Osteoblast (primary cell): ENCODE data around the gene KASH5. TPM values are rescaled to one million over a fixed set of nuclear protein-coding genes. Genes with fewer than 3 reads are reported as not detected.

Experiments
- DNase-seq: peaks from one replicate; pipeline ENCODE4 v3.0.0; 2011; ENCODE audit warnings: low spot score, mixed read lengths; ENCODE audit not compliant: insufficient read length; ENCODE audit errors: missing footprints
- H2AFZ ChIP-seq: 2 replicates; pipeline ENCODE4 v1.6.0; 2011; ENCODE audit warnings: mild to moderate bottlenecking, low read length
- H3K27ac ChIP-seq: 2 replicates; pipeline ENCODE4 v1.5.1; 2011; ENCODE audit warnings: mild to moderate bottlenecking, low read depth, low read length, moderate library complexity
- H3K27me3 ChIP-seq: 2 replicates; pipeline ENCODE4 v1.6.0; 2012; ENCODE audit warnings: mild to moderate bottlenecking, control low read depth, inconsistent platforms, low read length, moderate library complexity; ENCODE audit not compliant: insufficient read depth
- H3K36me3 ChIP-seq: 2 replicates; pipeline ENCODE4 v1.5.1; 2011; ENCODE audit warnings: mild to moderate bottlenecking, low read length, control low read depth, moderate library complexity; ENCODE audit not compliant: insufficient read depth
- H3K4me1 ChIP-seq: 2 replicates; pipeline ENCODE4 v1.5.1; 2011; ENCODE audit warnings: mild to moderate bottlenecking, low read length, control low read depth, moderate library complexity; ENCODE audit not compliant: insufficient read depth
- H3K4me2 ChIP-seq: 2 replicates; pipeline ENCODE4 v1.6.0; 2011; ENCODE audit warnings: mild to moderate bottlenecking, low read length; ENCODE audit not compliant: insufficient read depth
- H3K4me3 ChIP-seq: fragments of 200-600 bp; sonication (generic); 3 replicates; pipeline ENCODE4 v1.5.1; 2012; ENCODE audit warnings: mild to moderate bottlenecking, low read length, inconsistent platforms; ENCODE audit not compliant: insufficient read depth
- H3K79me2 ChIP-seq: 2 replicates; pipeline ENCODE4 v1.6.0; 2012; ENCODE audit warnings: mild to moderate bottlenecking, low read length, control low read depth, inconsistent platforms; ENCODE audit not compliant: insufficient read depth
- H3K9me3 ChIP-seq: 2 replicates; pipeline ENCODE4 v1.5.1; 2011; ENCODE audit warnings: low read depth, low read length, control low read depth
- H4K20me1 ChIP-seq: 2 replicates; pipeline ENCODE4 v1.6.0; 2012; ENCODE audit warnings: mild to moderate bottlenecking, low read length, control low read depth; ENCODE audit not compliant: insufficient read depth
- total RNA-seq: library from RNA; depleted of rRNA; stranded (reverse); fragments of >200 nt; gene quantifications from 2 replicates; pipeline ENCODE4 v1.2.3, GENCODE V29; 2012
- TF ChIP-seq, protein P1 (sequence below): IDR thresholded peaks from 2 replicates; pipeline ENCODE4 v1.5.1; 2011; ENCODE audit warnings: mild to moderate bottlenecking, low read depth, low read length, moderate library complexity; ENCODE audit errors: extremely low read depth

Gene KASH5
- total RNA-seq, 1 donor, result not detected

- Histone ChIP-seq H3K27me3 (peaks cover 29% of the 10 kb centered on the region), H3K9me3 (no peaks in the 10 kb centered on the region), H3K36me3 (no peaks in the 10 kb centered on the region), H2AFZ (peak overlapping the region; percentile 66), H4K20me1 (no peaks in the 10 kb centered on the region), H3K4me3 (no peak overlapping the region), H3K4me1 (peaks cover 12% of the 10 kb centered on the region), H3K79me2 (no peaks in the 10 kb centered on the region), H3K4me2 (peak overlapping the region; percentile 27), H3K27ac (peak overlapping the region; percentile 27)
- TF ChIP-seq, protein P1, sequence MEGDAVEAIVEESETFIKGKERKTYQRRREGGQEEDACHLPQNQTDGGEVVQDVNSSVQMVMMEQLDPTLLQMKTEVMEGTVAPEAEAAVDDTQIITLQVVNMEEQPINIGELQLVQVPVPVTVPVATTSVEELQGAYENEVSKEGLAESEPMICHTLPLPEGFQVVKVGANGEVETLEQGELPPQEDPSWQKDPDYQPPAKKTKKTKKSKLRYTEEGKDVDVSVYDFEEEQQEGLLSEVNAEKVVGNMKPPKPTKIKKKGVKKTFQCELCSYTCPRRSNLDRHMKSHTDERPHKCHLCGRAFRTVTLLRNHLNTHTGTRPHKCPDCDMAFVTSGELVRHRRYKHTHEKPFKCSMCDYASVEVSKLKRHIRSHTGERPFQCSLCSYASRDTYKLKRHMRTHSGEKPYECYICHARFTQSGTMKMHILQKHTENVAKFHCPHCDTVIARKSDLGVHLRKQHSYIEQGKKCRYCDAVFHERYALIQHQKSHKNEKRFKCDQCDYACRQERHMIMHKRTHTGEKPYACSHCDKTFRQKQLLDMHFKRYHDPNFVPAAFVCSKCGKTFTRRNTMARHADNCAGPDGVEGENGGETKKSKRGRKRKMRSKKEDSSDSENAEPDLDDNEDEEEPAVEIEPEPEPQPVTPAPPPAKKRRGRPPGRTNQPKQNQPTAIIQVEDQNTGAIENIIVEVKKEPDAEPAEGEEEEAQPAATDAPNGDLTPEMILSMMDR, result no peak
- peak; percentile 97 for DNase-seq
Measured at GRCh38 chr19:49415102-49415809, 27.2 kb downstream of the KASH5 start.

GRCh38 chr19:49415810-49416200, 27.8 kb downstream of the KASH5 start:
- no peaks in the 10 kb centered on the region for H3K9me3 ChIP-seq
- H3K4me3 ChIP-seq, result no peak overlapping the region
- H3K4me2 ChIP-seq, result no peak overlapping the region
- no peaks in the 10 kb centered on the region for H3K79me2 ChIP-seq
- H3K36me3 ChIP-seq, result no peaks in the 10 kb centered on the region
- TF ChIP-seq, protein P1, result no peak
- no peaks in the 10 kb centered on the region for H4K20me1 ChIP-seq
- DNase-seq, result peak; percentile 76
- no peak overlapping the region for H3K27ac ChIP-seq
- H3K27me3 ChIP-seq, result peaks cover 34% of the 10 kb centered on the region
- no peak overlapping the region for H2AFZ ChIP-seq
- H3K4me1 ChIP-seq, result peaks cover 12% of the 10 kb centered on the region

DNA sequence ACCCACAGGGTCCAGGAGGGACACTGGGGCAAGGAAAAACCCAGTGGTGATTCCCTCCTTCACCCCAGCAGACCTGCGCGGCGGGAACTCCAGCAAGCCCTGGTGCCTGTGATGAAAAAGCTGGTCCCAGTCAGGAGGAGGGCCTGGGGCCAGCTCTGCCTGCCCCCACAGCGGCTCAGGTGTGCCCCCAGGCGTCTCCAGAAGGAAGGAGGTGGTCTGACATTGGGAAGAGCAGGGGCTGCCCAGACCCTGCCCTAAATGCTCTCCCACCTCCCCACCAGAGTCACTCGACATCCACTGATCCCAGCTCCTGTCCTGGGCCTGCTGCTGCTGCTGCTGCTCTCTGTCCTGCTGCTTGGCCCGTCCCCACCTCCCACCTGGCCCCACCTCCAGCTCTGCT, 29.0 kb downstream of the KASH5 start:
- peaks cover 3% of the 10 kb centered on the region for H4K20me1 ChIP-seq
- no peak overlapping the region for H3K27ac ChIP-seq
- TF ChIP-seq, protein P1, result no peak
- no peaks in the 10 kb centered on the region for H3K9me3 ChIP-seq
- H3K4me3 ChIP-seq, result no peak overlapping the region
- no peaks in the 10 kb centered on the region for H3K36me3 ChIP-seq
- H3K4me1 ChIP-seq, result peaks cover 12% of the 10 kb centered on the region
- H3K27me3 ChIP-seq, result peaks cover 47% of the 10 kb centered on the region
- no peak overlapping the region for H3K4me2 ChIP-seq
- no peak overlapping the region for H2AFZ ChIP-seq
- H3K79me2 ChIP-seq, result no peaks in the 10 kb centered on the region
- peak; percentile 34 for DNase-seq

GRCh38 chr19:49418511-49418910, 30.5 kb downstream of the KASH5 start:
- H2AFZ ChIP-seq, result no peak overlapping the region
- DNase-seq, result peak; percentile 66
- H3K27ac ChIP-seq, result no peak overlapping the region
- no peaks in the 10 kb centered on the region for H3K36me3 ChIP-seq
- no peaks in the 10 kb centered on the region for H3K9me3 ChIP-seq
- TF ChIP-seq, protein P1, result no peak
- H3K4me1 ChIP-seq, result peaks cover 12% of the 10 kb centered on the region
- peaks cover 3% of the 10 kb centered on the region for H4K20me1 ChIP-seq
- H3K79me2 ChIP-seq, result no peaks in the 10 kb centered on the region
- H3K4me2 ChIP-seq, result no peak overlapping the region
- peaks cover 61% of the 10 kb centered on the region for H3K27me3 ChIP-seq
- no peak overlapping the region for H3K4me3 ChIP-seq
